ENCODE results near the gene MOCS1.

DNA sequence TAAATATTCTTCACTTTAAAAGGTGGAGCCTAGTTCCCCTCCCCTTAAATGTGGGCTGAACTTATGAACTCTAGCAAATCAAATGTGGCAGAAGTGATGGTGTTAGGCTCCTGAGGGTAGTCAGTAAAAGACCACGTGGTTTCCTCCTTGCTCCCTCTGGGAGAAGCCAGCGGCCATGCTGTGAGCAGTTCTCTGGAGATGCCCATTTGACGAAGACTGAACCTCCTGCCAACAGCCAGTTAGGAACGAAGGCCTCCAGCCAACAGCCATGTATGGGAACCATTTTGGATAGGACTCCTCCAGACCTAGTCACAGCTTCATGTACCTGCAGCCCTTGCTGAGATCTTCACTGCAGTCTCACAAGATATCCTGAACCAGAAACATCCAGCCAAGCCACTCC, 7.6 kb upstream of the MOCS1 start:
- TF ChIP-seq POLR2AphosphoS5 (IDR thresholded peaks at IDR 0.05; ENCODE audit: low read depth, low read length): no peak
- TF ChIP-seq, protein P1, sequence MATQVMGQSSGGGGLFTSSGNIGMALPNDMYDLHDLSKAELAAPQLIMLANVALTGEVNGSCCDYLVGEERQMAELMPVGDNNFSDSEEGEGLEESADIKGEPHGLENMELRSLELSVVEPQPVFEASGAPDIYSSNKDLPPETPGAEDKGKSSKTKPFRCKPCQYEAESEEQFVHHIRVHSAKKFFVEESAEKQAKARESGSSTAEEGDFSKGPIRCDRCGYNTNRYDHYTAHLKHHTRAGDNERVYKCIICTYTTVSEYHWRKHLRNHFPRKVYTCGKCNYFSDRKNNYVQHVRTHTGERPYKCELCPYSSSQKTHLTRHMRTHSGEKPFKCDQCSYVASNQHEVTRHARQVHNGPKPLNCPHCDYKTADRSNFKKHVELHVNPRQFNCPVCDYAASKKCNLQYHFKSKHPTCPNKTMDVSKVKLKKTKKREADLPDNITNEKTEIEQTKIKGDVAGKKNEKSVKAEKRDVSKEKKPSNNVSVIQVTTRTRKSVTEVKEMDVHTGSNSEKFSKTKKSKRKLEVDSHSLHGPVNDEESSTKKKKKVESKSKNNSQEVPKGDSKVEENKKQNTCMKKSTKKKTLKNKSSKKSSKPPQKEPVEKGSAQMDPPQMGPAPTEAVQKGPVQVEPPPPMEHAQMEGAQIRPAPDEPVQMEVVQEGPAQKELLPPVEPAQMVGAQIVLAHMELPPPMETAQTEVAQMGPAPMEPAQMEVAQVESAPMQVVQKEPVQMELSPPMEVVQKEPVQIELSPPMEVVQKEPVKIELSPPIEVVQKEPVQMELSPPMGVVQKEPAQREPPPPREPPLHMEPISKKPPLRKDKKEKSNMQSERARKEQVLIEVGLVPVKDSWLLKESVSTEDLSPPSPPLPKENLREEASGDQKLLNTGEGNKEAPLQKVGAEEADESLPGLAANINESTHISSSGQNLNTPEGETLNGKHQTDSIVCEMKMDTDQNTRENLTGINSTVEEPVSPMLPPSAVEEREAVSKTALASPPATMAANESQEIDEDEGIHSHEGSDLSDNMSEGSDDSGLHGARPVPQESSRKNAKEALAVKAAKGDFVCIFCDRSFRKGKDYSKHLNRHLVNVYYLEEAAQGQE (IDR thresholded peaks at IDR 0.05; ENCODE audit: low read depth, low read length): no peak
- TF ChIP-seq, protein P2, sequence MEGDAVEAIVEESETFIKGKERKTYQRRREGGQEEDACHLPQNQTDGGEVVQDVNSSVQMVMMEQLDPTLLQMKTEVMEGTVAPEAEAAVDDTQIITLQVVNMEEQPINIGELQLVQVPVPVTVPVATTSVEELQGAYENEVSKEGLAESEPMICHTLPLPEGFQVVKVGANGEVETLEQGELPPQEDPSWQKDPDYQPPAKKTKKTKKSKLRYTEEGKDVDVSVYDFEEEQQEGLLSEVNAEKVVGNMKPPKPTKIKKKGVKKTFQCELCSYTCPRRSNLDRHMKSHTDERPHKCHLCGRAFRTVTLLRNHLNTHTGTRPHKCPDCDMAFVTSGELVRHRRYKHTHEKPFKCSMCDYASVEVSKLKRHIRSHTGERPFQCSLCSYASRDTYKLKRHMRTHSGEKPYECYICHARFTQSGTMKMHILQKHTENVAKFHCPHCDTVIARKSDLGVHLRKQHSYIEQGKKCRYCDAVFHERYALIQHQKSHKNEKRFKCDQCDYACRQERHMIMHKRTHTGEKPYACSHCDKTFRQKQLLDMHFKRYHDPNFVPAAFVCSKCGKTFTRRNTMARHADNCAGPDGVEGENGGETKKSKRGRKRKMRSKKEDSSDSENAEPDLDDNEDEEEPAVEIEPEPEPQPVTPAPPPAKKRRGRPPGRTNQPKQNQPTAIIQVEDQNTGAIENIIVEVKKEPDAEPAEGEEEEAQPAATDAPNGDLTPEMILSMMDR (IDR thresholded peaks at IDR 0.05): no peak
- no peak for TF ChIP-seq FOXJ3 (CRISPR knock-in tag; IDR thresholded peaks at IDR 0.05)
- TF ChIP-seq, protein P3, sequence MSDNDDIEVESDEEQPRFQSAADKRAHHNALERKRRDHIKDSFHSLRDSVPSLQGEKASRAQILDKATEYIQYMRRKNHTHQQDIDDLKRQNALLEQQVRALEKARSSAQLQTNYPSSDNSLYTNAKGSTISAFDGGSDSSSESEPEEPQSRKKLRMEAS (IDR thresholded peaks at IDR 0.05; ENCODE audit: low read depth): no peak
- no peak for TF ChIP-seq TEAD4 (IDR thresholded peaks at IDR 0.05; ENCODE audit: borderline replicate concordance, insufficient read depth)
- TF ChIP-seq CHD2 (IDR thresholded peaks at IDR 0.05; ENCODE audit: low read length, partially characterized antibody): no peak
- no peak for TF ChIP-seq TAF1 (IDR thresholded peaks at IDR 0.05; ENCODE audit: borderline replicate concordance, low read depth, low read length)
- no peak for TF ChIP-seq EP300 (IDR thresholded peaks at IDR 0.05; ENCODE audit: borderline replicate concordance in 1 of 2, low read depth in 1 of 2, low read length in 1 of 2)
- TF ChIP-seq, protein P4, sequence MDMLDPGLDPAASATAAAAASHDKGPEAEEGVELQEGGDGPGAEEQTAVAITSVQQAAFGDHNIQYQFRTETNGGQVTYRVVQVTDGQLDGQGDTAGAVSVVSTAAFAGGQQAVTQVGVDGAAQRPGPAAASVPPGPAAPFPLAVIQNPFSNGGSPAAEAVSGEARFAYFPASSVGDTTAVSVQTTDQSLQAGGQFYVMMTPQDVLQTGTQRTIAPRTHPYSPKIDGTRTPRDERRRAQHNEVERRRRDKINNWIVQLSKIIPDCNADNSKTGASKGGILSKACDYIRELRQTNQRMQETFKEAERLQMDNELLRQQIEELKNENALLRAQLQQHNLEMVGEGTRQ (IDR thresholded peaks at IDR 0.05; ENCODE audit: borderline replicate concordance, low read depth, low read length): no peak
- TF ChIP-seq, protein P5, sequence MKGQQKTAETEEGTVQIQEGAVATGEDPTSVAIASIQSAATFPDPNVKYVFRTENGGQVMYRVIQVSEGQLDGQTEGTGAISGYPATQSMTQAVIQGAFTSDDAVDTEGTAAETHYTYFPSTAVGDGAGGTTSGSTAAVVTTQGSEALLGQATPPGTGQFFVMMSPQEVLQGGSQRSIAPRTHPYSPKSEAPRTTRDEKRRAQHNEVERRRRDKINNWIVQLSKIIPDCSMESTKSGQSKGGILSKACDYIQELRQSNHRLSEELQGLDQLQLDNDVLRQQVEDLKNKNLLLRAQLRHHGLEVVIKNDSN (IDR thresholded peaks at IDR 0.05; ENCODE audit: borderline replicate concordance, low read depth): no peak
- no peak for TF ChIP-seq RFX5 (IDR thresholded peaks at IDR 0.05; ENCODE audit: low read length)

All from SK-N-SH (cell line).